Astrocyte (in vitro differentiated cells and primary cell): ENCODE data around the gene SMOC1. TPM values are rescaled to one million over a fixed set of nuclear protein-coding genes. Genes with fewer than 3 reads are reported as not detected.

Experiments used
- DNase-seq: peaks from one replicate; pipeline ENCODE4 v3.0.0-alpha.2; 2010; ENCODE audit warnings: low read depth
- FAIRE-seq: peaks from 2 replicates; lab custom pipeline; 2011; peaks lifted over from hg19 to GRCh38; lab: Jason Lieb, UNC
- H2AFZ ChIP-seq: 2 replicates; pipeline ENCODE4 v1.6.0; 2012; ENCODE audit warnings: low read depth, low read length, inconsistent platforms
- H3K27ac ChIP-seq: 2 replicates; pipeline ENCODE4 v1.5.1; 2011; ENCODE audit warnings: low read depth, low read length, inconsistent platforms
- H3K27me3 ChIP-seq: 2 replicates; pipeline ENCODE4 v1.6.0; 2011; ENCODE audit warnings: low read length, inconsistent platforms; ENCODE audit not compliant: insufficient read depth
- H3K36me3 ChIP-seq: 2 replicates; pipeline ENCODE4 v1.5.1; 2011; ENCODE audit warnings: low read length, inconsistent platforms; ENCODE audit not compliant: insufficient read depth
- H3K4me1 ChIP-seq: 2 replicates; pipeline ENCODE4 v1.5.1; 2011; ENCODE audit warnings: low read length, inconsistent platforms; ENCODE audit not compliant: insufficient read depth
- H3K4me2 ChIP-seq: 2 replicates; pipeline ENCODE4 v1.6.0; 2012; ENCODE audit warnings: low read length, inconsistent platforms
- H3K4me3 ChIP-seq: 2 replicates; pipeline ENCODE4 v1.5.1; 2011; ENCODE audit warnings: low read depth, mild to moderate bottlenecking, low read length, inconsistent platforms; ENCODE audit not compliant: insufficient read depth
- H3K79me2 ChIP-seq: 2 replicates; pipeline ENCODE4 v1.6.0; 2012; ENCODE audit warnings: mild to moderate bottlenecking, low read length, inconsistent platforms; ENCODE audit not compliant: insufficient read depth
- H3K9ac ChIP-seq: 2 replicates; pipeline ENCODE4 v1.6.0; 2012; ENCODE audit warnings: mild to moderate bottlenecking, low read length, inconsistent platforms
- H3K9me3 ChIP-seq: 2 replicates; pipeline ENCODE4 v1.5.1; 2012; ENCODE audit warnings: low read depth, mild to moderate bottlenecking, low read length, inconsistent platforms; ENCODE audit not compliant: insufficient read depth
- H4K20me1 ChIP-seq: 2 replicates; pipeline ENCODE4 v1.6.0; 2012; ENCODE audit warnings: low read length, inconsistent platforms; ENCODE audit not compliant: insufficient read depth
- H3K27ac Mint-ChIP-seq: one replicate; pipeline ENCODE4 v1.8.0; 2021; ENCODE audit warnings: mild to moderate bottlenecking, mixed read lengths; ENCODE audit not compliant: unreplicated experiment
- H3K27me3 Mint-ChIP-seq: one replicate; pipeline ENCODE4 v1.8.0; 2021; ENCODE audit warnings: low read depth, mixed read lengths; ENCODE audit not compliant: unreplicated experiment
- H3K36me3 Mint-ChIP-seq: one replicate; pipeline ENCODE4 v1.8.0; 2021; ENCODE audit warnings: low read depth, mixed read lengths; ENCODE audit not compliant: unreplicated experiment
- H3K4me1 Mint-ChIP-seq: one replicate; pipeline ENCODE4 v1.8.0; 2021; ENCODE audit warnings: low read depth, mixed read lengths; ENCODE audit not compliant: unreplicated experiment
- H3K4me3 Mint-ChIP-seq: one replicate; pipeline ENCODE4 v1.8.0; 2021; ENCODE audit warnings: mild to moderate bottlenecking, moderate library complexity, mixed read lengths; ENCODE audit not compliant: unreplicated experiment
- H3K9me3 Mint-ChIP-seq: one replicate; pipeline ENCODE4 v1.8.0; 2021; ENCODE audit warnings: mild to moderate bottlenecking, mixed read lengths; ENCODE audit not compliant: unreplicated experiment
- EZH2 ChIP-seq: IDR thresholded peaks from 2 replicates; pipeline ENCODE4 v1.6.1; 2012; ENCODE audit warnings: mild to moderate bottlenecking, low read length, inconsistent platforms; ENCODE audit not compliant: insufficient read depth
- total RNA-seq: library from RNA; stranded (reverse); gene quantifications from 2 replicates; pipeline ENCODE4 v1.2.1, GENCODE V29; 2021
- TF ChIP-seq, protein P1 (sequence below): IDR thresholded peaks from 2 replicates; pipeline ENCODE4 v1.5.1; 2011; ENCODE audit warnings: low read depth, mild to moderate bottlenecking, inconsistent platforms, low read length, moderate library complexity; ENCODE audit not compliant: insufficient read depth

SMOC1 gene
- total RNA-seq, 1 donor from 2014 or later = 0.16 TPM

DNA sequence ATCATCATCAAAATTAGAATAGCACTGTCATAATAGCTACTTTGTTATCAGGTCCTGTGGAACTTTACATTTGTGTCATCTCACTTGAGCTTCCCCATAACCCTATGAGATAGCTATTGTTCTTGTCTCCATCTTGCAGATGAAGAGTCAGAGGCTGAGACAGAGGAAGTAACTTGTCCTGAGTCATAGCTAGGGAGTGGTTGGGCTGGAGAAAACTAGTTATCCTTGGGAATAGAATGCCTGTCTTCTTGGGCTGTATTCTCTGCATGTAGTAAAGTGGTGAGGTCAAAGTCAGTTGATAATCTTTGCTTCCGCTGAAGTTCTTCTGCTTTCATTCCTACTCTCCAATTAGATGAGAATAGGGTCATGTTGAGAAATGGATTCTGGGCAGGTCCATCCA lies 117.0 kb downstream of the SMOC1 start:
- Mint-ChIP-seq H3K4me1 (peaks cover 10% of the 10 kb centered on the region), H3K27me3 (peaks cover 9% of the 10 kb centered on the region), H3K36me3 (no peaks in the 10 kb centered on the region), H3K27ac (no peak overlapping the region), H3K4me3 (no peak overlapping the region), H3K9me3 (peaks cover 5% of the 10 kb centered on the region)
- peak overlapping the region; percentile 15 for H3K27ac ChIP-seq
- TF ChIP-seq, protein P1, sequence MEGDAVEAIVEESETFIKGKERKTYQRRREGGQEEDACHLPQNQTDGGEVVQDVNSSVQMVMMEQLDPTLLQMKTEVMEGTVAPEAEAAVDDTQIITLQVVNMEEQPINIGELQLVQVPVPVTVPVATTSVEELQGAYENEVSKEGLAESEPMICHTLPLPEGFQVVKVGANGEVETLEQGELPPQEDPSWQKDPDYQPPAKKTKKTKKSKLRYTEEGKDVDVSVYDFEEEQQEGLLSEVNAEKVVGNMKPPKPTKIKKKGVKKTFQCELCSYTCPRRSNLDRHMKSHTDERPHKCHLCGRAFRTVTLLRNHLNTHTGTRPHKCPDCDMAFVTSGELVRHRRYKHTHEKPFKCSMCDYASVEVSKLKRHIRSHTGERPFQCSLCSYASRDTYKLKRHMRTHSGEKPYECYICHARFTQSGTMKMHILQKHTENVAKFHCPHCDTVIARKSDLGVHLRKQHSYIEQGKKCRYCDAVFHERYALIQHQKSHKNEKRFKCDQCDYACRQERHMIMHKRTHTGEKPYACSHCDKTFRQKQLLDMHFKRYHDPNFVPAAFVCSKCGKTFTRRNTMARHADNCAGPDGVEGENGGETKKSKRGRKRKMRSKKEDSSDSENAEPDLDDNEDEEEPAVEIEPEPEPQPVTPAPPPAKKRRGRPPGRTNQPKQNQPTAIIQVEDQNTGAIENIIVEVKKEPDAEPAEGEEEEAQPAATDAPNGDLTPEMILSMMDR = no peak
- TF ChIP-seq EZH2 = no peak
- H2AFZ ChIP-seq = no peak overlapping the region
- no peaks in the 10 kb centered on the region for H3K9me3 ChIP-seq
- no peak overlapping the region for H3K4me3 ChIP-seq
- H3K4me1 ChIP-seq = peaks cover 23% of the 10 kb centered on the region
- H3K4me2 ChIP-seq = no peak overlapping the region
- H3K79me2 ChIP-seq = no peaks in the 10 kb centered on the region
- peak; percentile 38 for DNase-seq
- H3K27me3 ChIP-seq = no peaks in the 10 kb centered on the region
- no peaks in the 10 kb centered on the region for H4K20me1 ChIP-seq
- FAIRE-seq = no peak
- no peaks in the 10 kb centered on the region for H3K36me3 ChIP-seq
- no peak overlapping the region for H3K9ac ChIP-seq

DNA sequence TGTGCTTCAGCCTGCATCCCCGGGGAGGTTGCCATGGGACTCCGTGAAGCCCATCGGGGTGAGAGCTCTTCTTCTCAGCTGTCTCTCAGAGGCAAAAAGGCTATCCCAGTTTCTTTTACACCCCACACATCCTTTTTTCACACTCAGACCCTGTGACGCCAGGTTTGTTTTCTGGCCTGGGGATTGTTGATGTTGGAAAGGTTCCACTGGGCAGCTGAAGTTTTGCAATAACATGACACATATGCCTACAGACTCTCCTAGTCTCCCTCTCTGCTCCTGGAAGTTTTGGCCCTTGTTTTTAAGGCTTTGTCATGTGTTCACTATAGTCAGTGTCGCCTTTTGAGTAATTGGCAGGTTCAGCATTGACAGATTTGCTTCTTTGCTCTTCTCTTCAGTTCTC lies 118.6 kb downstream of the SMOC1 start:
- H3K4me3 Mint-ChIP-seq = no peak overlapping the region
- Histone ChIP-seq H3K9me3 (no peaks in the 10 kb centered on the region), H3K9ac (no peak overlapping the region), H3K4me1 (peaks cover 23% of the 10 kb centered on the region), H3K27me3 (no peaks in the 10 kb centered on the region), H3K27ac (peak overlapping the region; percentile 80), H3K4me3 (no peak overlapping the region), H4K20me1 (no peaks in the 10 kb centered on the region), H3K36me3 (no peaks in the 10 kb centered on the region), H2AFZ (no peak overlapping the region), H3K79me2 (no peaks in the 10 kb centered on the region), H3K4me2 (peak overlapping the region; percentile 16)
- TF ChIP-seq, protein P1 = no peak
- no peak for TF ChIP-seq EZH2
- peaks cover 8% of the 10 kb centered on the region for H3K27me3 Mint-ChIP-seq
- DNase-seq (peak; percentile 73), FAIRE-seq (no peak)
- no peak overlapping the region for H3K27ac Mint-ChIP-seq
- peaks cover 4% of the 10 kb centered on the region for H3K9me3 Mint-ChIP-seq
- no peaks in the 10 kb centered on the region for H3K36me3 Mint-ChIP-seq
- peaks cover 10% of the 10 kb centered on the region for H3K4me1 Mint-ChIP-seq

DNA sequence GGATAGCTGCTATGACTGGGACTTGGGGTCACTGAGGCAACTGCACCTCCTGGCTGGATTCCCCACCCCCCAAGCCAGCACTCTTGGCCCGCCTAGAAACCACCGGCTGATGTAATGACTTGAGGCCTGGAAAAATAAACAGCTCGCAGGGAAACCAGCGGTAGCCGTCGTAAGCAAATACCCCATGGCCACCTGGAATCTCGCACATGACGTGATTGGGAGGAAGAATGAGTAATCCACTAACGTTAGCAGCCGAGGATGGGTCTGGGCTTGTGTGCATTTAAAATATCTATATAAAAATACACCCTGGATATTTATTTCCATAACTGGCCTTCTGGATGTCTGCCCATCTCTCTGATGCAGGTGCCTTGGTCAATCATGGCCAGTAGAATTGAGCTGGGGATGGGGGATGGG lies 120.1 kb downstream of the SMOC1 start:
- peak overlapping the region; percentile 49 for H3K27ac Mint-ChIP-seq
- H3K4me2 ChIP-seq = peak overlapping the region; percentile 38
- H3K36me3 Mint-ChIP-seq = no peaks in the 10 kb centered on the region

More for the DNA sequence above, 120.1 kb downstream of the SMOC1 start:
- Mint-ChIP-seq H3K4me1 (peaks cover 10% of the 10 kb centered on the region), H3K27me3 (peaks cover 5% of the 10 kb centered on the region), H3K4me3 (no peak overlapping the region), H3K9me3 (peaks cover 1% of the 10 kb centered on the region)
- Histone ChIP-seq H3K4me3 (no peak overlapping the region), H3K79me2 (no peaks in the 10 kb centered on the region), H4K20me1 (no peaks in the 10 kb centered on the region), H3K9me3 (no peaks in the 10 kb centered on the region), H3K36me3 (no peaks in the 10 kb centered on the region), H2AFZ (no peak overlapping the region), H3K4me1 (peaks cover 23% of the 10 kb centered on the region), H3K27me3 (no peaks in the 10 kb centered on the region), H3K9ac (peak overlapping the region; percentile 48), H3K27ac (peak overlapping the region; percentile 80)
- peak; percentile 90 for DNase-seq
- no peak for FAIRE-seq
- TF ChIP-seq, protein P1 = no peak
- TF ChIP-seq EZH2 = no peak
